GM18508 (cell line): ENCODE measurements around the gene RAMAC.
"Not testable (repeated sequence)": the region's sequence is repeated elsewhere in the genome, so short reads cannot be mapped to it uniquely, and the experiment has no call there.

Source experiments
- ATAC-seq: cut with Tn5 transposase; IDR thresholded peaks from one replicate; pipeline ENCODE4 v1.9.1; 2021; ENCODE audit warnings: moderate number of reproducible peaks; ENCODE audit not compliant: insufficient read depth, unreplicated experiment

RAMAC gene

DNA sequence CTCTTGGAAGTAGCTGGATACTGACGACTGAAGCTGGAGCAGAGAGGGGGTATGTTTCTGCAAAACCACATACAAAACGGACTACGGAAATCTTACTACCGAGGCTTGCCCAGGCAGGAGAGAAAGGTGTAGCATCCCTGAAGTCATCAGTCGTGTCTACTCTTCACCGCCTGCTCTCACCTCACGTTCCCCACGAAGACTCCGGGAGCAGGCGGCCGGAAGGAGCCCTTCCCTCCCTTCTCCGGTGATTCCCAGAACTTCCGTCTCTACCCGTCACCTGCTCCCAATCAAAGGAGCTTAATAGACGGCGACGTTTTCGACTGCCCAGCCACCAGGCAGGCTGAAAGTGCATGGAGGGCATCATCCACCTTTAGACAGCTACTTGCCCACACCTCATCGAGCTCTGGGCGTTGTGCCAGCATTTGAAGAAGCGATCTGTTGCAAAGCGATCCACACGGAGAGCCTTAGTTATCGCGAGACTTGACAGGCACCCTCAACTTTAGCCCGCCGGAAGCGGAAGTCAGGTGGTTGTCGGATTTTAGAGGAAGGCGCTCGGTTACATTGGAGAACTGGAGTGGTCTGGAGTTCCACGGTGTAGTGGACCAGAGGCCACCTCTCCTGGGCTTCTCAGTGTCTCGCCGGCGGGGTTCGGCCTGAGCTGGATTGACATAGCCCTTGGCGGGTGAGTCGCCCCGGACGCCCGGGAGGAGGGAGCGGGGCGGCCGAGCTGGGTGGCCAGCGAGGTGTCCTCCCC, at the start of gene RAMAC:
TSS of gene RAMAC (plus strand) at position 523 of the 754 bp plus-strand sequence. CDS start 2,809 bp downstream, outside the sequence.
- ATAC-seq = peak; percentile 67

DNA sequence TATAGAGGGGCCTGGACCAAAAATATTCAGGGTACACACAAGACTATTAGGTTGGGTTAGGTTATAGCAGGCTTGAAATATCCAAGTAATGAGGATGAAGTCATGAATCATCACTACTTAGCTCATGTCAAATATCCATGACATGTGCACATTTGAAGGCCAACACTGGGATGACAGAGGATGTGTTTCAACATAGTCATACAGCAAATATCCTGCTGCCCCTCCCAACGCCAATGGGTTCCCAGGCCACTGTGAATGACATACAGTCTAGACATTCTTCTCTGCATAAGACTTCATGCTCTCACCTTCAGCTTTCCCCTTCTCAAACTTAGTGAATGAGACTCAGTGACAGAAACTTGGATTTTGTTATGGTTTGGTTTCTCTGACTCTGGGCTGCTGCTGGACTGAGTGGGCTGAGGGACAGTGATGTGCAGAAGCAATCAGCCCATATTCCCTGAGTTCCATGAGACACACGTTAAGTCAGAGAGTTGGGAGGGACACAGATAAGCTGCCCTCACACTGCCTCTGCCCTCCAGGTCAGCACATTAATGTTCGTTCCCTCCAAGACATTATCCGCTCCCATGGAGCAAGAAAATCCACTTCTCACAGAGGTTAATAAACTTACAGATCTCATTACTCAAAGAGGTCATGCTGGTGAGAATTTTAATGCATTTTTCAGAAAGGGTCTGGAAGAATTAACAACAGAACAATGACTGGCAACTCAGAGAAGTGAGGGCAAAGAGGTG, 48.9 kb upstream of the RAMAC start:
- no peak for ATAC-seq

DNA sequence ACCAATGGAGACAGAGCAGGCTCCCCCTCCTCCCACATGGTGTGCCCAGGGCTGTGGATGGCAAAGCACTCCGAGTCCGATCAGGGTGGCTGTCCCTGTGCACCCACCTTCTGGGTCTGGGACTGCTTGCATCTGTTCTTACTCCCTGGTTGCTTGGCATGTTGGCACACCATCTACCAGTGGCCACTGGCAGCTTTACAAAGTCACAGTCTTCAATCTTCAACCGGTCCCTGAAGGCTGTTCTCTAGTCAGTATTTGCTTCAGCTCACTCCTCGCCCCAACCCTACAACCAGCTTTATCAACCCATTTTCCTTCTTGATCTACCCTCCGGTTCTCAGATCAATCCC, 48.3 kb upstream of the RAMAC start:
- no peak for ATAC-seq

DNA sequence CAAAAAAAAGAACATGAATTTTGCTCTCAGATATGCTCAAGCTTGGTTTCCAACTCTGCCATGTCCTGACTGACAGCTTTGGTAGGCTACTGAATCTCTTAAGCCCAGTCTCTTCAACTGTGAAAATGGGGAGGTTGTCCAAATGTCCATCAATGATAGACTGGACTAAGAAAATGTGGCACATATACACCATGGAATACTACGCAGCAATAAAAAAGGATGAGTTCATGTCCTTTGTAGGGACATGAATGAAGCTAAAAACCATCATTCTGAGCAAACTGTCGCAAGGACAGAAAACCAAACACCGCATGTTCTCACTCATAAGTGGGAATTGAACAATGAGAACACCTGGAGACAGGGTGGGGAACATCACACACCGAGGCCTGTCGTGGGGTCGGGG, 46.3 kb upstream of the RAMAC start:
- not testable (repeated sequence) for ATAC-seq

DNA sequence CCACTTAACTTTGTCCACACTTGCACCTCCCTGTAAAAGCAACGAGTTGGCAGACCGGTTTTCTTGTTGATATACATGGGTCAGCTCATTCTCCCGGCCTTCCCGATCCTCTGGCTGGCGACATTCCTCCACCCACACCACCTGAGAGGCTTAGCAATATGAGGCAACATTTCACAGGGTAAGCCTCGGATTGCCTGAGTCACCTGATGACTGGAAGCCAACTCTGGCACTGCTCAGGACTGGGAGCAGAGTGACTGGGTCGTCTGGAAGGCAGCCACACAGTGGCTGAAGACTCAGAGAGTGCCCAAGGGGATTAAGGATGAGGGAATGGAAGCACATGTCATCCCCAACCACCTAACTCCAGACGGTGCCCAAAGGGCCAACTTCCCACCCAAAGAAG, 43.3 kb upstream of the RAMAC start:
- ATAC-seq = no peak

DNA sequence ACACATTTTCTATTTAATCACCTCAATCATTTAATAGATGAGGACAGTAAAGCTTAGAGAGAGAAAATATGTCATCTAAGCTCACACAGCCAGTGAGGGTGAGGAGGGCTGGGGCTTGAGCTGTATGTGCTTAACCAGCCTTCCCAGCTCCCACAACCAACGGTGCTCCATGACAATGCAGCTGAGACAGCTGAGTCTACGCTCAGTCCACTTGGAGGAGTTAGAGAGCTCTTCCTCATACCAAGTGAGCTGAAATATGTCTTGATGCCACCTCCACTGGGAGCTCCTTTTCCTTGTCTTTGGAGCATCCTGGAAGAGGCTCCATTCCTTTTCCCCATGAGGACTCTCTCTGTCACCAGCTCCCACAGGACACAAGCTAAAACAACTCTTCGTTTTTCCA, 42.8 kb upstream of the RAMAC start:
- ATAC-seq = no peak

DNA sequence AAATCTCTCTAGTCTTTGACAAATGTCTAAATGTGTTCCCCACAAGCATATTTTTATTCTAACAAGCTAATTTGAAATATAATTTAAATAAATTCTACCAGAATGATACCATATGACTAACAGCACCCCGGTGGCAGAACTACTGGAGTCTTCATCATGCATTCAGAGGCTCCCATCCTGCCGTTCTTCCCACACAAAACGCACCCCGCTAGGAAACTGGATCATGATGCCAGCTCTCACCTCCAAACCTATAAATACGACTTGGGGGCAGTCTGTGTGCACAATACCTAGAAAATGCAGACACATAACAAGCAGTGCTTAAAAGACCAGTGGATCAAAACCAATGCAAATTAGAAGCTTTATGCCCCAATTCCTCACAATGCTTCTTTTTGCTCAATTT, 42.0 kb upstream of the RAMAC start:
- no peak for ATAC-seq

DNA sequence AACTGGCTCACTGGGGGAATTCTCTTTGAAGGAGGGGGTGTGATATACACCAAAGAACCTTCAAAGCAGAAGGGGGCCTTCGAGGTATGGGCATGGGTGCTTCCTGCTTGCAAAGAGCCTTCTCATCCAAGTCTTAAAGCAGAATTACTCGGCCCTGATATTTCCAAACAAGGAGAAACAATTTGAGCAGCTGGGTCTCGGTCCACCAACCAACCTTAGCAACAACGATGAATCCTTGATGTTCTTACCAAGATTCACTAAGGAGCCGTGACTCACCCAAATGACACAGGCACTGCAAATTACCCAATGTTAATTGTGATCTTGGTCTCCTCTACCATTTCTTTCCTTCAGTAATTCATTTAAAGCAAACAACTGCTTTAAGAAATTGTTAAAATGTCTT, 41.2 kb upstream of the RAMAC start:
- no peak for ATAC-seq

DNA sequence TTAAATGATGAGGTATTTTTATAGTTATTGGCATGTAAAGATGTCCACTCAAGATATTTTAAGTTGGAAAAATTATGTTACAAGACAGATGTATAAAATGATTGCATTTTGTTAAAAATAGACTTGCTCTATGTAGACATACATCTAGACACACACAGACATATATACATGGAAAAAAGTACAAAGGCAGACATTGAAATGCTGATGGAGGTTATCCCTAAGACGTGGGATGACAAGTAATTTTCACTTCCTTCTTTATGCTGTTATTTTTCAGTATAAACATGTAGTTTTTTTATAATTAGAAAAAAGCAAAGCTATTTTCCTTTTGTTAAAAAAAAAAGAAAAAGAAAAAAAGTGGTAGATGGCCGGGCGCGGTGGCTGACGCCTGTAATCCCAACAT, 40.7 kb upstream of the RAMAC start:
- no peak for ATAC-seq

DNA sequence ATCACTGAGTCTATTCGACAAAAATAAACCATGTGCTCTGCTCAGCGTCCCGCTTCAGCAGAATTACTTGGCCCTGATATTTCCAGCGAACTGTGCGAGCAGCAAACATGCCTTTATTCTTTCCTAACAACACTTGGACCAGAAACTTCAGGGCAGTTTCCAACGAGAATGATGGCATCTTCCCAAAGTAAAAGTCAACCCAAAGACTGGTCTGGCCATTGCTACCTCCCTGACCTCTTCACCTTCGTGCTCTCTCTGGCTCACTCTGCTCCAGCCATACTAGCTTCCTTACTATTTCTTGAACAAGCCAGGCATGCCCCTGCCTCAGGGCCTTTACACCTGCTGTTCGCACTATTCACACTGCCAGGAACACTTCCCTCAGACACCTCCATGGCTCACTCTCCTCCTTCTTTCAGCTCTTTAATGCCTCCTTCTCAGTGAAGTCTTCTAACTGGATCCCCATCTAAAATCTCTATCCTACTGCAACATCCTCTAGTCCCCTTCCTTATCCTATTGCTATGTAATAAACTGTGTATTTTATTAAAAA, 39.8 kb upstream of the RAMAC start:
- ATAC-seq = no peak

DNA sequence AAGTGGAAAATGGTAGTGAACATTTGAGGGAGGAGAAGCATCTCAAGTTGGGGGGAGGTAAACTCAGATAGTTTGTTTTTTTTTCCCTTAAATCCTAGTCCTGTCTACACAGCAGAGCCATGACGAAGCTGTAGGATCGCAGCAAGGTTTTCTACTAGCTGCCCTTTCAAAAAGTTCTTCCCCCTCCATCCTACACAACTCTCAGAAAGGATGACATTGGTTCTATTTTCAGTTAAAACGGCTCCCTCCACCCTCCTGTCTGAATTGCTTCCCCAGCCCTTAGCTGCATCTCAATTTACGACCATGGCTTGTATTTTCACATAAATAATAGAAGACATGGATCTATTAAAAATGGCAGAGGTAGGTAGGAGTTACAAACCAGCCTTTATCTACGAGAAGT, 35.7 kb upstream of the RAMAC start:
- no peak for ATAC-seq

DNA sequence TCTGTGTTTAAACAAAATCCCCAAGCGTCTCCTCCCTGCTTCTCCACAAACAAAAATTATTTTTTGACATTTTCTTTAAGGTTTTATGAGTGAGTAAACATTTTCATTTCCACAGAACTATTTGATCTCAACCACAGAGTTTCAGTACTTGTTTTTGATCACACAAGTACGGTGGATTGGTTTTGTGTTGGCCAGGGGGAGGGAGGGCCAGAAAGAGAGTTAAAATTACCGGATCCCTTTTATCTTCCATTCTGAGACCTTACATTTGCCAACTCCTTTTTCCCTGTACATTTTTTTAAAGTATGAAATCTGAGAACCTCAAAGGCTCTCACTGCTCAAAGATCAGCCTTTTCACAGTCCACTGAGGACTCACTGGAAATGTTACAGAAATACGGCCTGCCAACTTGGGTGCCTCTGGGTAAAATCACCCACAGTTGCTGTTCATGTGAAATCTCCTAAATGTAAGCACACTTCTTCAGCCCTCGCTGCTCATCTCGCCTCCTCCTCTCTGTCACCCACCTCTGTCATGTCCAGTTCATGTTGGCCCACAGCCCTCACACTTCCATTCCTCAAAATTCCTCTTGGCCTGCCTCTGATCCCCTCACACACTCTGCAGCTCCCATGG, 35.2 kb upstream of the RAMAC start:
- ATAC-seq = no peak

DNA sequence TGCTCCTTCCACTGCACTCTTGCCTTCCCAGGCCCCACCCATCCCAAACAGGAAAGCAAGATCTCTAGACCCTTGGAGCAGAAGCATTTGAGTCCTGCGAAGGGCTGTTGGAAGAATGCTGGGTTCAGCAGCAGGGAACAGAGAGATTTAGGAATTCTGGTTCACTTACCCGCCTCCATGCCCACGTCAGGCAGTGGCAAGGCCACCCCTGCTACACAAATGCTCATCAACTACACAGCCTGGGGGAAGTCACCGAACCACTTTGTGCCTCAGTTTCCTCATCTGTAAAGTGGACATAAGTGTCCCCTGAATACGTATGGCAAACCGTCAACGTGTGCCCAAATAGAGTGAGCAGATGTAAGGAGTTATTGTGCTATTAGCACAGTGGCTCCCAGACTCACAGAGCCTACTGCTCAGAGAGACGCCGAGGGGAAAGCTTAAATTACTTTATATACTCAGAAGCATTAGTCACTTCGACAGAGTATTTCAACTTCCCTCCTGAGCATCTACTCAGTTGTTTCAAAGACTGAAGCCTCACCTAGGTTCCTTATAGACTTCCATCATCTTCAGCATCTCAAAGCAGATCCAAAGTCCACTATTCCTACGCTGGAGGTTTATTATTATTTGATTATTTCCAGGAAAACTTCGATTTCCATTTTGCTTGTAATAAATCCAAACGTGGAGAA, 34.4 kb upstream of the RAMAC start:
- ATAC-seq = no peak

DNA sequence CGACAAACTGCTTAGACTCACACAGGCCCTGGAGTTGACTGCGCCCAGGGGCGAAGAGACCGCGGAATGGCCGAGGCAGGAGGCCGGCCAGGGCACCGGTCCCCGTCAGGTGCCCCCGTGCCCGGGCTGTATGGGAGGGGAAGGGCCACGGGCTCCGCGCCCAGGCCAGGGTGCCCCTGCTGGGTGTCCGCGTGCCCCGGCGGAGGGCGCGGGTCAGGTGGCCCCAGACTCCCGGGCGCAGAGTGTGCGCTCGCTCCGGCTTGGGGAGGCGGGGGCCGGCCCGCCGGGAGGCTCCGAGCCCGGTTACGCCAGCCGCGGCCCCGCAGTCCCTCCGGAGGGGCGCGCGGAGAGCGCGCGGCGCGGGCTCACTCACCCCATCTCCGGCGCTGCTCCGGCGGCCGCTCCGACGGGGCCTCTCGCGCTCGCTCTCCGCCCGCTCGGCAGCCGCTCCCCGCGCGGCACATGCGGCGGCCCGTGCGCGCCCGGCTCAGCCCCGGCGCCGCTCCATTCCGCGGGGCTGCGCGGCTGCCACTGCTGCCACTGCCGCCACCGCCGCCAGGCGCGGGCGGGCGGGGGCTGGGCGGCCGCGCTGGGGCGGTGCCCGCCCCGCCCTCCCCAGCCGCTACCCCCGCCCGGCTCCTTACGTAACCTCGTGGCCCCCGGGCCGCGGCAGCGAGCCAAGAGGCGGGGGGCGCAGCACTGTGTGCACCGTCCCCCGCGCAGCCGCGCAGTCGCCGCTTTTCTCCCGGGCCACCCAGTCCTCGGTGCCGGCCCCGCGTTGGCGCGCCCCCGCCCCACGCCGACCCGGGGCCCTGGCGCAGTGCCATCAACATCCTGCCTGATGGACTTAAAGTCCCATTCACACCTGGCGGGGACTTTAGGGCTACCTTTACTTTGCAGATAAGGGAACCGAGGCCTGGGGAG, 33.6 kb upstream of the RAMAC start, which contains the start of gene HOMER2:
TSS of gene HOMER2 (minus strand) at position 563 of the 924 bp plus-strand sequence. CDS start at position 378, 185 bp downstream.
- ATAC-seq = no peak

DNA sequence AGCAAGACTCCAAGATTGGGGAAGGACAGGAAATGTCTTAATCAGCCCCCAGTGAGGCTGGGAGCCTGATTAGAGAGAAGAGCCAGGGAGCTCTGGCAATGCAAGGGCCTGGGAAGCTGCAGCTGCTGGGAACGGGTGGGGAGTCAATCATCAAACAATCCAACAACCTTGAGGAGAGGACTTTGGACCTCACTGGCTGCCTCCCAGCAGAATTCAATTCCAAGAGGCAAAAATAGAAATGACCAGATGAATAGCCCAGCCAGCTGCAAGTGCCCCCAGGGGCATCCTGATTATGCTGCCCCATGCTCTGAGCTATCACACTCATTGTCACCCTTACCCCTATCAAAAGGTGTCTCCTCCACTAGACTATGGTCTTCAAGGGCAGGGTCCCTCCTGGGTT, 27.4 kb upstream of the RAMAC start:
- ATAC-seq = no peak

DNA sequence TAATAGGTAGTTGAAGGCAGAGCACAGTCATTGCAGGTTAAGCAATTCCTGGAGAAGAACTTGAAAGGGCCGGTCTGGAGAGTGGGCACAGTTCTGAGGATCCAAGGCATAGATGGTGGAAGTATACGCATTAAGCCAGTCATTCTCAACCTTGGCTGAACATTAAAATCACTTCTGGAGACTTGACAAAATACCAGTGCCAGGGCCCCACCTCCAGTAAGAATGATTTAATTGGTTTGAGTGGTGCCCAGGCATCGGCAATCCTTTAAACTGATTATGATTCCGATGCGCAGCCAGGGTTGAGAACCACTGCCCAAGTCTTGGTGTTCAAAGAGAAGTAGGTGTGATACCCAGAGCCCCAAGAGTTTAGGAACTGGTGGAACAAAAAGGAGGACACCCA, 26.6 kb upstream of the RAMAC start:
- no peak for ATAC-seq

DNA sequence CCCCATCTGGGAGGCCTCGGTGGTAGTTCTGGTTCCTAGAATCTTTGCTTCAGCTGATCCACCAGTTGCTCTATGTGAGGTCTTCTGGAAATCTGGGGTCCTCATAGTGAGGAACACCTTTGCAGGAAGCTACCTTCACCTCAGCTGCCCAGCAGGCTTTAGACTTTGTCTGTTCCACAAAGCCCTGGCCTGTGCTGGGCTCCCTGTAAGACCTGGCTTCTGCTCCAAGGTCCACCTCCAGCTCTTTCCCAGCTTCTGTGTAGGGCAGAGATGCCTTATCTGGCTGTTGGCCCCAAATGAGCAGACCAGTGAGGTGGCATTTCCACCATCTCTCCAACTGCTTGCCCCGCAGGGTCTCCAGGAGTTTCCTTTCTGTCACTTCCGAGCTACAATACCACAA, 25.2 kb upstream of the RAMAC start:
- no peak for ATAC-seq

DNA sequence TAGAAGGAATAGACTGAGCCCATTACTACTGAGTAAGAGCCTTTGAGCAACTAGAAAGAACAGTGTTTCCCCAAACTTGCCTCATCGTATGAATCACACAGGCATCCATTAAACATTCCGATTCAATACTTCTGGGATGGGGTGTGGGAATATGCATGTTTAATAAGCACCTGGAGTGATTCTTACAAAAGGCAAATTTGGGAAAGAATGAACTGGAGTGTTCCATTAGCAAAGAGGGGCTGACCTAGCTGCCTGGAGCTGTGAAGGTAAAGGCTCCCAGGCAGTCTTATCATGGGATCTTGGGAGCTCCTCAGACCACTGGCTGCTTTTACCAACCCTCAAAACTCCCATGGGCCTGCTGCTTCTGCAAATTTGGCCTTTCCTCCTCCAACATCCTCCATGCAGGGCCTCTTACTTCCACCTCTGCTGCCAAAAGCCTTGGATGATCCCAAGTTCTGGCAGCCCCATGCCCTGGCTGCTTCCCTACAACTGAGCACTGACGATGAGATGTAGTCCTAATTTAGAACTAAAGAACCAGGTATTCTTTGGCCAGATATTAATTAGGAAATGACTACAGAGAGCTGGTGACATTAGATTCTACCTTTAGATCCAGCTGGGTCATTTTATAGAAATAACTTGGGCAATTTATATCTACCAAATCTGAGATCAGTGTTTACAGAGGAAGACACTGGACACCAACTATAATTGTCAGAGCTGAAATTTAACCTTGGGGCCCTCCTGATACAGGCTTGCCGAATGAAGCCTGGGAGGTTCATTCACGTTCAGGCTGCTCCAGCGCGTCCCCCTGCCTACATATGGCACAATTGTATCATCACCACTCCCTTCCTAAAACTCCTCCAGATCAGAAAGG, 22.3 kb upstream of the RAMAC start:
- no peak for ATAC-seq

DNA sequence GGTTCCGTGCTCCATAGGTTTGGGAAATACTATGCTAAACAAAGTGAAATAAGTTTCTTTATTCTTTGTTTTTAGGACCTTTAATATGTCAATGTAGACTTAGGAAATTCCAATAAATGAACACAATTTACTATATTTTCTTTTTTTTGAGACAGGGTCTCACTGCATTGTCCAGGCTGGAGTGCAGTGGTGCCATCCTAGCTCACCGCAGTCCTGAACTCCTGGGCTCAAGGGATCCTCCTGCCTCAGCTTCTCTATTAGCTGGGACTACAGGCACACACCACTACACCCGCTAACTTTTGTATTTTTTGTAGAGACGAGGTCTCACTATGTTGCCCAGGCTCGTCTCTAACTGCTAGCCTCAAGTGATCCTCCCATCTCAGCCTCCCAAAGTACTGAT, 21.1 kb upstream of the RAMAC start:
- ATAC-seq = no peak
